ENCODE measurements around the gene GPHN. TPM values are rescaled to one million over a fixed set of nuclear protein-coding genes. Genes with fewer than 3 reads are reported as not detected.

The GPHN gene
- total and polyA plus RNA-seq, 8 donors: 15.7 to 98.7 (median 35.7) TPM

DNA sequence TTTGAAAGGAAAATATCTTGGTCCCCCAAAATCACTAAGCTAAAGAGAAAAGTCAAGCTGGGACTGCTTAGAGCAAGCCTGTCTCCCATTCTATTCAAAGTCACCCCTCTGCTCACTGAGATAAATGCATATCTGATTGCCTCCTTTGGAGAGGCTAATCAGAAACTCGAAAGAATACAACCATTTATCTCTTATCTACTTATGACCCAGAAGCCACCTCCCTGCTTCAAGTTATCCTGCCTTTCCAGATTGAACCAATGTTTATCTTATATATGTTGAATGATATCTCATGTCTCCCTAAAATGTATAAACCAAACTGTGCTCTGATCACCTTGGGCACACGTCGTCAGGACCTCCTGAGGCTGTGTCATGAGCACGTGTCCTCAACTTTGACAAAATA, 36.4 kb upstream of the GPHN start:
- WGBS, 5 donors: 48 to 72% (median 54%) methylated on average over 4 of the region's 4 CpGs
- no peaks in the 10 kb centered on the region for H3K27me3 ChIP-seq
- TF ChIP-seq, protein P1, sequence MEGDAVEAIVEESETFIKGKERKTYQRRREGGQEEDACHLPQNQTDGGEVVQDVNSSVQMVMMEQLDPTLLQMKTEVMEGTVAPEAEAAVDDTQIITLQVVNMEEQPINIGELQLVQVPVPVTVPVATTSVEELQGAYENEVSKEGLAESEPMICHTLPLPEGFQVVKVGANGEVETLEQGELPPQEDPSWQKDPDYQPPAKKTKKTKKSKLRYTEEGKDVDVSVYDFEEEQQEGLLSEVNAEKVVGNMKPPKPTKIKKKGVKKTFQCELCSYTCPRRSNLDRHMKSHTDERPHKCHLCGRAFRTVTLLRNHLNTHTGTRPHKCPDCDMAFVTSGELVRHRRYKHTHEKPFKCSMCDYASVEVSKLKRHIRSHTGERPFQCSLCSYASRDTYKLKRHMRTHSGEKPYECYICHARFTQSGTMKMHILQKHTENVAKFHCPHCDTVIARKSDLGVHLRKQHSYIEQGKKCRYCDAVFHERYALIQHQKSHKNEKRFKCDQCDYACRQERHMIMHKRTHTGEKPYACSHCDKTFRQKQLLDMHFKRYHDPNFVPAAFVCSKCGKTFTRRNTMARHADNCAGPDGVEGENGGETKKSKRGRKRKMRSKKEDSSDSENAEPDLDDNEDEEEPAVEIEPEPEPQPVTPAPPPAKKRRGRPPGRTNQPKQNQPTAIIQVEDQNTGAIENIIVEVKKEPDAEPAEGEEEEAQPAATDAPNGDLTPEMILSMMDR (IDR thresholded peaks at IDR 0.05): no peak
- TF ChIP-seq POLR2AphosphoS5 (IDR thresholded peaks at IDR 0.05): no peak
- no peak for TF ChIP-seq EP300 (IDR thresholded peaks at IDR 0.05)
- no peak for TF ChIP-seq POLR2A (IDR thresholded peaks at IDR 0.05)
- no peak overlapping the region for H3K4me3 ChIP-seq
- no peak for DNase-seq
- H3K36me3 ChIP-seq: no peaks in the 10 kb centered on the region
- H3K27ac ChIP-seq: no peak overlapping the region
- H3K4me1 ChIP-seq: no peaks in the 10 kb centered on the region
- peaks cover 0 to 18% (median 2%) of the 10 kb centered on the region in 4 donors for H3K9me3 ChIP-seq
- intact Hi-C loops (cut with DNase I; ENCODE audit: low total_unique reads): no loop called here

DNA sequence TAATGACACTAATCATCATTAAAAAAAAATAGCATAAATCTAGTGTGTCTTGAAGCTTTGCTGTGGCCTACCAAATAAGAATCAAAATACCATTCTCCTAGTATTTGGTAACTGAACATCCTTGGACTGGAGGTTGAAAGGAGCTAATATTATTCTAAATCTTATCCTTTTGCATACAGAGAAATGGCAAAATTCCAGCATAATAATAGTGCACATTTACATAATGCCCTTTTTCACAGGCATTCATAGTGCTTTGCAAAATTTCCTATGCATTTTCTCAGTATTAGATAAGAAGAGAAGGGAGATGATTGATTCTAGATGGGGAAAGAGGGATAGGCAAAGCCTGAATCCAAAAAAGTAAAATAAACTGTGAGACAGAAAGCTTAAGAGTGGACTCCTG, 35.7 kb upstream of the GPHN start:
- intact Hi-C loops (cut with DNase I; ENCODE audit: low total_unique reads): no loop called here
- no peak overlapping the region for H3K4me3 ChIP-seq
- H3K27me3 ChIP-seq: no peaks in the 10 kb centered on the region
- TF ChIP-seq POLR2AphosphoS5 (IDR thresholded peaks at IDR 0.05): no peak
- TF ChIP-seq, protein P1 (IDR thresholded peaks at IDR 0.05): no peak
- no peak for TF ChIP-seq EP300 (IDR thresholded peaks at IDR 0.05)
- no peak for TF ChIP-seq POLR2A (IDR thresholded peaks at IDR 0.05)
- H3K36me3 ChIP-seq: no peaks in the 10 kb centered on the region
- peaks cover 0 to 18% (median 2%) of the 10 kb centered on the region in 4 donors for H3K9me3 ChIP-seq
- DNase-seq: no peak
- no peaks in the 10 kb centered on the region for H3K4me1 ChIP-seq
- no peak overlapping the region for H3K27ac ChIP-seq

DNA sequence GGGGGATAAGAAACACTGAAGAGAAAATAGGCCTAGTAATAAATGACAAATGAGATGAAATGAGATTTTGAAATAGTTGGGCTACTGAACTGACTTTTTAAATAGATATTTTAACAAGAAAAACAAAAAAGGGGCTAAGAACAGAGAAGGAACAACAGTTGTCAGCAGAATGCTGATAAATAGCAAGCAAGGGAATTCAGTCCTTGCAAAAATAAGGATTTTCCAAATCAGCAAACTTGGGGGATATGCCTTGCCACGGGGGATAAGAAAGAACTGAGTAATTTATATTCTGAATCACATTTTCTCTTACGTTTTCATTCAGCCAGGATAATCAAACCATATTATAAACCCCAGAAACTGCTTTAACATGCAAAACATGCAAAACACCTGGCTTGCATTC, 34.7 kb upstream of the GPHN start:
- Histone ChIP-seq H3K4me3 (no peak overlapping the region), H3K27ac (no peak overlapping the region), H3K4me1 (no peaks in the 10 kb centered on the region), H3K36me3 (no peaks in the 10 kb centered on the region), H3K27me3 (no peaks in the 10 kb centered on the region), H3K9me3 (peaks cover 0 to 18% (median 2%) of the 10 kb centered on the region in 4 donors)
- TF ChIP-seq POLR2A (IDR thresholded peaks at IDR 0.05) (no peak), POLR2AphosphoS5 (IDR thresholded peaks at IDR 0.05) (no peak), EP300 (IDR thresholded peaks at IDR 0.05) (no peak)
- TF ChIP-seq, protein P1 (IDR thresholded peaks at IDR 0.05): no peak
- DNase-seq: no peak
- WGBS, 5 donors: 65 to 89% (median 83%) methylated on average over 2 of the region's 2 CpGs
- intact Hi-C loops (cut with DNase I; ENCODE audit: low total_unique reads): no loop called here

DNA sequence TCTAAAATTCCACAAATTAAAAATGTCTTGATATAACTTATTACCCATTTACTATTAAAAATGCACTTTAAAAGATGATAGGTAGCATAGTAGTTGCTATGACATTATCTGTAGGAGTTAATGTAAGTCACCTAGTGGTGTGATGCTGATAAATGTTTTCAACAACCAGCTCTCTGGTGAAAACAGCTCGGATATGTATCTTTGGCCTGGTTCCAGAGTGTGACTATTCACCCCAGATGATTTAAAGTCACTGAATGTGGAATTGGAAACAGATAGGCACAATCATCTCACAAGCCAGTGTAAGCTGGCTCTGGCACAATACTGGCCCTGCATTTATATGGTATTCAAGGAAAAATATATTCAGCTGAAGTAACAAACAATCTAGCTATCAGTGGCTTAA, 31.0 kb upstream of the GPHN start:
- H3K4me3 ChIP-seq: no peak overlapping the region
- DNase-seq: peak in 1 of 2 donors; percentile 18
- intact Hi-C loops (cut with DNase I; ENCODE audit: low total_unique reads): no loop called here
- H3K36me3 ChIP-seq: no peaks in the 10 kb centered on the region
- TF ChIP-seq, protein P1 (IDR thresholded peaks at IDR 0.05): no peak
- TF ChIP-seq EP300 (IDR thresholded peaks at IDR 0.05): no peak
- 4 to 18% (median 13%) methylated on average over 1 of the region's 1 CpG for WGBS, 5 donors
- no peaks in the 10 kb centered on the region for H3K4me1 ChIP-seq
- no peak overlapping the region for H3K27ac ChIP-seq
- H3K9me3 ChIP-seq: no peaks in the 10 kb centered on the region
- no peaks in the 10 kb centered on the region for H3K27me3 ChIP-seq
